GM18502 (cell line): Measurements from ENCODE around the gene LMLN.
"Not testable (repeated sequence)": the region's sequence is repeated elsewhere in the genome, so short reads cannot be mapped to it uniquely, and the experiment has no call there.

Experiments used
- ATAC-seq: cut with Tn5 transposase; IDR thresholded peaks from one replicate; pipeline ENCODE4 v1.9.1; 2021; ENCODE audit warnings: mild to moderate bottlenecking; ENCODE audit not compliant: unreplicated experiment, poor library complexity

The LMLN gene

GRCh38 chr3:198071602-198072287, 111.7 kb downstream of the LMLN start:
- ATAC-seq, result no peak

GRCh38 chr3:198076722-198077308, 116.8 kb downstream of the LMLN start:
- no peak for ATAC-seq

GRCh38 chr3:198079771-198080520, 119.9 kb downstream of the LMLN start:
- peak; percentile 3 for ATAC-seq

- ATAC-seq, result peak; percentile 80
Observed at GRCh38 chr3:198080521-198081384, 120.7 kb downstream of the LMLN start.

DNA sequence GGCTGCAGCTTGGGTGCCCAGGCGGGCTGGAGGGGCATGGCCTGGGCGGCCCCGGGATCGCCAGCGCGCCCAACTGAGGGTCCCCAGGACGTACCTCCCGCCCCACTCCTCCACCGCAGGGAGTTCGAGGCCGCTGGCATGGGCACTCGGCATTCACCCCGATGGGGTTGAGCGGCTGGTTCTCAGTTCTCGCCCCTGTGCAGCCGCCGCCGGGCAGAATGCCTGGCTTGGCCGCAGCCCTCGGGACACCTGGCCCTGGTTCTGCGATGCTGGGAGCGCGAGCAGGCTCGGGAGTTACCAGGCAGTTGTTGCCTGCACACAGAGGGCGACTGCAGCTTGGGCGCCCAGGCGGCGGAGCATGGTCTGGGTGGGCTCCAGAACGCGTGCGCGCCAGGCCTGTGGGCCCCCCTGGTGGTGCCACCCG, 121.4 kb downstream of the LMLN start:
- no peak for ATAC-seq

DNA sequence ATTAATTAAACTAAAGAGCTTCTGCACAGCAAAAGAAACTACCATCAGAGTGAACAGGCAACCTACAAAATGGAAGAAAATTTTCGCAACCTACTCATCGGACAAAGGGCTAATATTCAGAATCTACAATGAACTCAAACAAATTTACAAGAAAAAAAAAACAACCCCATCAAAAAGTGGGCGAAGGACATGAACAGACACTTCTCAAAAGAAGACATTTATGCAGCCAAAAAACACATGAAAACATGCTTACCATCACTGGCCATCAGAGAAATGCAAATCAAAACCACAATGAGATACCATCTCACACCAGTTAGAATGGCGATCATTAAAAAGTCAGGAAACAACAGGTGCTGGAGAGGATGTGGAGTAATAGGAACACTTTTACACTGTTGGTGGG, 122.2 kb downstream of the LMLN start:
- not testable (repeated sequence) for ATAC-seq

DNA sequence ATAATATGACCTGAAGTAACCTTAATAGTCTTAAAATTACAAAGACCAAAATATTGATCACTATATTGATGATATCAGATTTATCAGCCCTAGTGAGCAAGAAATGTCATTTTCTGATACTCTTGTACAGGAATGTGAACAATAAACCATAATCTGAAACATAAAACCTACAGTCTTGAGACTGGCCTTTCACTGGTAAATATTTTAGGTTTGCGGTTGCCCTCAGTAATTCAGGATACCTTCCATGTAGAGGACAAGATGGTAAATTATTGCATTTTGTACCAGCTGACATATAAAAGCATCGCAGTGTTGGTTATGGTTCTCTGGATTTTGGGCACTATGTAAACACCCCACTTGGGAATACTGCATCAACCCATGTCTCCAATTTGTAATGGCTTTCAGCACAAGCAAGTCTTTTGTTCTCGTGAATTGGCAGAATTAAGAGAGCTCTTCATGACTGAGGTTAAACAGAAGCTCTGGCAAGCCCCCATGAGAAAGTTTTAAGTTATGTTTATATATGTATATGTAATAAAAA, 128.5 kb downstream of the LMLN start:
- no peak for ATAC-seq

- ATAC-seq, result no peak
Observed at GRCh38 chr3:198090795-198091332, 130.8 kb downstream of the LMLN start.

DNA sequence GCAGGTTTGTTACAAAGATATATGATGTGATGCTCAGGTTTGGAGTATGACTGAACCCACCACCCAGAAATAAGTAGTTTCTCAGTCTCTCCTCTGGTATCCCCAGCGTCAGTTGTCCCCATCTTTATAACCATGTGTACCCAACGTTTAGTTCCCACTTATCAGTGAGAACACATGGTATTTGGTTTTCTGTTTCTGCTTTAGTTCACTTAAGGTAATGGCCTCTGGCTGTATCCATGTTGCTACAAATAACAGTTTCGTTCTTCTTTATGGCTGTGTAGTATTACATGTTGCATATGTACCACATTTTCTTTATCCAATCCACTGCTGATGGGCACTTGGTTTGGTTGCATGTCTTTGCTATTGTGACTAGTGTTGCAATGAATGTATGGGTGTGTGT, 132.3 kb downstream of the LMLN start:
- ATAC-seq, result no peak

GRCh38 chr3:198093112-198093679, 133.2 kb downstream of the LMLN start:
- ATAC-seq, result no peak
